Gastrocnemius medialis (tissue), 4 donors: ENCODE results near the gene HTR1B. TPM values are rescaled to one million over a fixed set of nuclear protein-coding genes. Genes with fewer than 3 reads are reported as not detected.

Source experiments
- total RNA-seq, 4 donors: library from RNA; depleted of rRNA; stranded (reverse); fragments of >200 nt; gene quantifications; one replicate each; pipeline versions ENCODE4 v1.1.0 to v1.2.3, GENCODE V29; 2016

HTR1B gene
- total RNA-seq, 4 donors from 2014 or later, result not detected

Other genes with a start within 250 kb of the HTR1B start
- gene MEI4, start 189.5 kb upstream of the HTR1B start, total RNA-seq, result not detected